ENCODE results near the gene ARMC9.

The ARMC9 gene

GRCh38 chr2:231339316-231339715 lies 140.9 kb downstream of the ARMC9 start:
- DNase-seq (ENCODE audit: low read depth) = no peak
- TF ChIP-seq CTCF (conservative IDR thresholded peaks at IDR 0.05; ENCODE audit: control insufficient read depth, insufficient read depth, low read depth, low read length) = no peak
- no peak overlapping the region for H3K4me3 ChIP-seq (ENCODE audit: control insufficient read depth, low read depth, low read length)

- DNase-seq (ENCODE audit: low read depth) = no peak
- H3K4me3 ChIP-seq (ENCODE audit: control insufficient read depth, low read depth, low read length) = no peak overlapping the region
- TF ChIP-seq CTCF (conservative IDR thresholded peaks at IDR 0.05; ENCODE audit: control insufficient read depth, insufficient read depth, low read depth, low read length) = no peak
Measured at GRCh38 chr2:231341100-231341499, 142.7 kb downstream of the ARMC9 start.

GRCh38 chr2:231342061-231342711 lies 143.8 kb downstream of the ARMC9 start:
- no peak overlapping the region for H3K4me3 ChIP-seq (ENCODE audit: control insufficient read depth, low read depth, low read length)
- TF ChIP-seq CTCF (conservative IDR thresholded peaks at IDR 0.05; ENCODE audit: control insufficient read depth, insufficient read depth, low read depth, low read length) = no peak
- no peak for DNase-seq (ENCODE audit: low read depth)

- DNase-seq (ENCODE audit: low read depth) = no peak
- no peak overlapping the region for H3K4me3 ChIP-seq (ENCODE audit: control insufficient read depth, low read depth, low read length)
- no peak for TF ChIP-seq CTCF (conservative IDR thresholded peaks at IDR 0.05; ENCODE audit: control insufficient read depth, insufficient read depth, low read depth, low read length)
Measured at GRCh38 chr2:231343006-231343710, 144.7 kb downstream of the ARMC9 start.

- TF ChIP-seq CTCF (conservative IDR thresholded peaks at IDR 0.05; ENCODE audit: control insufficient read depth, insufficient read depth, low read depth, low read length) = no peak
- H3K4me3 ChIP-seq (ENCODE audit: control insufficient read depth, low read depth, low read length) = no peak overlapping the region
- DNase-seq (ENCODE audit: low read depth) = no peak
Measured at GRCh38 chr2:231343988-231344387, 145.6 kb downstream of the ARMC9 start.

- H3K4me3 ChIP-seq (ENCODE audit: control insufficient read depth, low read depth, low read length) = no peak overlapping the region
- DNase-seq (ENCODE audit: low read depth) = no peak
- no peak for TF ChIP-seq CTCF (conservative IDR thresholded peaks at IDR 0.05; ENCODE audit: control insufficient read depth, insufficient read depth, low read depth, low read length)
Measured at GRCh38 chr2:231344851-231345250, 146.4 kb downstream of the ARMC9 start.
